NK-92 (cell line): ENCODE data around the gene CT45A1.
"Not testable (repeated sequence)": the region's sequence is repeated elsewhere in the genome, so short reads cannot be mapped to it uniquely, and the experiment has no call there.

Source experiments
- DNase-seq: peaks from one replicate; lab custom pipeline; 2025; ENCODE audit not compliant: unreplicated experiment; lab: John Stamatoyannopoulos, UW

CT45A1 gene

GRCh38 chrX:135713183-135713689 lies at the start of gene CT45A1:
Gene CT45A1 (plus strand): TSS chrX:135713639. CDS start chrX:135718941, 5,302 bp downstream.
- not testable (repeated sequence) for DNase-seq

GRCh38 chrX:135672979-135673378 lies 40.5 kb upstream of the CT45A1 start:
- DNase-seq: not testable (repeated sequence)

- no peak for DNase-seq
Measured at GRCh38 chrX:135688137-135688536, 25.3 kb upstream of the CT45A1 start.

- no peak for DNase-seq
Measured at GRCh38 chrX:135695471-135695870, 18.0 kb upstream of the CT45A1 start.

- DNase-seq: no peak
Measured at GRCh38 chrX:135697601-135698000, 15.8 kb upstream of the CT45A1 start.

GRCh38 chrX:135698924-135699323 lies 14.5 kb upstream of the CT45A1 start:
- DNase-seq: no peak

GRCh38 chrX:135707880-135708279 lies 5.6 kb upstream of the CT45A1 start:
- no peak for DNase-seq

- no peak for DNase-seq
Measured at GRCh38 chrX:135713795-135714194, 356 bp downstream of the CT45A1 start.

- not testable (repeated sequence) for DNase-seq
Measured at GRCh38 chrX:135734666-135735065, 21.2 kb downstream of the CT45A1 start.

- no peak for DNase-seq
Measured at GRCh38 chrX:135737366-135738071, 24.1 kb downstream of the CT45A1 start.

GRCh38 chrX:135740681-135741149 lies 27.3 kb downstream of the CT45A1 start:
- DNase-seq: no peak

GRCh38 chrX:135741192-135741715 lies 27.8 kb downstream of the CT45A1 start:
- DNase-seq: no peak

- not testable (repeated sequence) for DNase-seq
Measured at GRCh38 chrX:135744739-135745138, 31.3 kb downstream of the CT45A1 start.

- not testable (repeated sequence) for DNase-seq
Measured at GRCh38 chrX:135768091-135768490, 54.7 kb downstream of the CT45A1 start, which contains the start of gene CT45A3. Gene CT45A3 (minus strand): TSS chrX:135768191. CDS start chrX:135764444, 3,747 bp downstream.
